ENCODE data around the gene GALK1. TPM values are rescaled to one million over a fixed set of nuclear protein-coding genes. Genes with fewer than 3 reads are reported as not detected.
A peak's percentile ranks its signal among the peaks of the same experiment; 100 is the strongest.

GALK1 gene
- total and polyA plus RNA-seq, 2 of the 13 experiments (the other 11 are each of a cell fraction or from before 2014, with no cell fraction given): 59.9 to 93.6 TPM

DNA sequence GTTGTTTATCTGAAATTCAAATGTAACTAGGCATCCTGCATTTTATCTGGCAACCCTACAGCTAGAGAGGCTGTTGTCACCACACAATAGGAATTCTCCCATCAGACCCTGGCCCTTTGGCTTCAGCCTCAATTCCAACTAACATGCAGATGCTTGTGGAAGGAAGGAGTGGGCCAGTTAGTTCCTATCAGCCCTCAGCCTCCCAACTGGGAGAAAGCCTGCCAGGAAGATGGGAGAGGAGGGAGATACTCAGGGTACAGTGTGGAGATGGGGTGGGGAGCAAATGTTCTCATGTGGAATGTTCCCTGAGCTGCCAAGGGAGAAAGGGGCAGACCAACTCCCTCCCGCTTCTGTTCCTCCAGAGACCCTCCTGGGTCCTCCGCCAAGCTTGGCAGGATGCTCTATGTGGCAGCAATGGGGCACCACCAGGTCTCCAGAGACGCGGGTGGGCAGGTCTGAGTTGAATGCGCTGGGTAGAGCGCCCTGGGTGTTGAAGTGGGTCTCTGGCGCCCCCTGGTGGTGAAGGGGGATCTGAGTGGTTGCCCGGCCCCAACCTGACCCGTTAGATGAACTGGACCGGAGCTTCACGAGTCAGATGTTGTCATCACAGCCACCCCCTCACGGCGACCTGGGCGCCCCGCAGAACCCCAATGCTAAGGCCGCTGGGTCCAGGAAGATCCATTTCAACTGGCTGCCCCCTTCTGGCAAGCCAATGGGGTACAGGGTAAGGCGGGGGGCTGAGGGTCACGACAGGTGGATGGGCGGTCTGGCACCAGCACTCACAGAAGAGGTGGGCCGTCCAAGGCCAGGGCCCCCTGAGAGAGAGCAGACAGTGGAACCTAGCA, 15.2 kb downstream of the GALK1 start (continued):
- TF ChIP-seq RFXANK (CRISPR knock-in tag; IDR thresholded peaks at IDR 0.05): no peak
- TF ChIP-seq HHEX (CRISPR knock-in tag; IDR thresholded peaks at IDR 0.05): 0 out of 2 replicates have a peak, but pooled peaks have one; percentile 20
- TF ChIP-seq ZSCAN9 (CRISPR knock-in tag; IDR thresholded peaks at IDR 0.05; ENCODE audit: borderline replicate concordance): no peak
- TF ChIP-seq ZSCAN21 (CRISPR knock-in tag; IDR thresholded peaks at IDR 0.05; ENCODE audit: borderline replicate concordance): no peak
- no peak for TF ChIP-seq ZNF17 (CRISPR knock-in tag; IDR thresholded peaks at IDR 0.05)
- no peak for TF ChIP-seq ZBTB38 (CRISPR knock-in tag; IDR thresholded peaks at IDR 0.05)
- TF ChIP-seq, protein P1, sequence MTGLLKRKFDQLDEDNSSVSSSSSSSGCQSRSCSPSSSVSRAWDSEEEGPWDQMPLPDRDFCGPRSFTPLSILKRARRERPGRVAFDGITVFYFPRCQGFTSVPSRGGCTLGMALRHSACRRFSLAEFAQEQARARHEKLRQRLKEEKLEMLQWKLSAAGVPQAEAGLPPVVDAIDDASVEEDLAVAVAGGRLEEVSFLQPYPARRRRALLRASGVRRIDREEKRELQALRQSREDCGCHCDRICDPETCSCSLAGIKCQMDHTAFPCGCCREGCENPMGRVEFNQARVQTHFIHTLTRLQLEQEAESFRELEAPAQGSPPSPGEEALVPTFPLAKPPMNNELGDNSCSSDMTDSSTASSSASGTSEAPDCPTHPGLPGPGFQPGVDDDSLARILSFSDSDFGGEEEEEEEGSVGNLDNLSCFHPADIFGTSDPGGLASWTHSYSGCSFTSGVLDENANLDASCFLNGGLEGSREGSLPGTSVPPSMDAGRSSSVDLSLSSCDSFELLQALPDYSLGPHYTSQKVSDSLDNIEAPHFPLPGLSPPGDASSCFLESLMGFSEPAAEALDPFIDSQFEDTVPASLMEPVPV (CRISPR knock-in tag; IDR thresholded peaks at IDR 0.05): no peak
- no peak for TF ChIP-seq DNMT3B (CRISPR knock-in tag; conservative IDR thresholded peaks at IDR 0.05)
- TF ChIP-seq, protein P2, sequence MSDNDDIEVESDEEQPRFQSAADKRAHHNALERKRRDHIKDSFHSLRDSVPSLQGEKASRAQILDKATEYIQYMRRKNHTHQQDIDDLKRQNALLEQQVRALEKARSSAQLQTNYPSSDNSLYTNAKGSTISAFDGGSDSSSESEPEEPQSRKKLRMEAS (IDR thresholded peaks at IDR 0.05): no peak; the same call in 1 of the 2 replicates
- TF ChIP-seq, protein P3, sequence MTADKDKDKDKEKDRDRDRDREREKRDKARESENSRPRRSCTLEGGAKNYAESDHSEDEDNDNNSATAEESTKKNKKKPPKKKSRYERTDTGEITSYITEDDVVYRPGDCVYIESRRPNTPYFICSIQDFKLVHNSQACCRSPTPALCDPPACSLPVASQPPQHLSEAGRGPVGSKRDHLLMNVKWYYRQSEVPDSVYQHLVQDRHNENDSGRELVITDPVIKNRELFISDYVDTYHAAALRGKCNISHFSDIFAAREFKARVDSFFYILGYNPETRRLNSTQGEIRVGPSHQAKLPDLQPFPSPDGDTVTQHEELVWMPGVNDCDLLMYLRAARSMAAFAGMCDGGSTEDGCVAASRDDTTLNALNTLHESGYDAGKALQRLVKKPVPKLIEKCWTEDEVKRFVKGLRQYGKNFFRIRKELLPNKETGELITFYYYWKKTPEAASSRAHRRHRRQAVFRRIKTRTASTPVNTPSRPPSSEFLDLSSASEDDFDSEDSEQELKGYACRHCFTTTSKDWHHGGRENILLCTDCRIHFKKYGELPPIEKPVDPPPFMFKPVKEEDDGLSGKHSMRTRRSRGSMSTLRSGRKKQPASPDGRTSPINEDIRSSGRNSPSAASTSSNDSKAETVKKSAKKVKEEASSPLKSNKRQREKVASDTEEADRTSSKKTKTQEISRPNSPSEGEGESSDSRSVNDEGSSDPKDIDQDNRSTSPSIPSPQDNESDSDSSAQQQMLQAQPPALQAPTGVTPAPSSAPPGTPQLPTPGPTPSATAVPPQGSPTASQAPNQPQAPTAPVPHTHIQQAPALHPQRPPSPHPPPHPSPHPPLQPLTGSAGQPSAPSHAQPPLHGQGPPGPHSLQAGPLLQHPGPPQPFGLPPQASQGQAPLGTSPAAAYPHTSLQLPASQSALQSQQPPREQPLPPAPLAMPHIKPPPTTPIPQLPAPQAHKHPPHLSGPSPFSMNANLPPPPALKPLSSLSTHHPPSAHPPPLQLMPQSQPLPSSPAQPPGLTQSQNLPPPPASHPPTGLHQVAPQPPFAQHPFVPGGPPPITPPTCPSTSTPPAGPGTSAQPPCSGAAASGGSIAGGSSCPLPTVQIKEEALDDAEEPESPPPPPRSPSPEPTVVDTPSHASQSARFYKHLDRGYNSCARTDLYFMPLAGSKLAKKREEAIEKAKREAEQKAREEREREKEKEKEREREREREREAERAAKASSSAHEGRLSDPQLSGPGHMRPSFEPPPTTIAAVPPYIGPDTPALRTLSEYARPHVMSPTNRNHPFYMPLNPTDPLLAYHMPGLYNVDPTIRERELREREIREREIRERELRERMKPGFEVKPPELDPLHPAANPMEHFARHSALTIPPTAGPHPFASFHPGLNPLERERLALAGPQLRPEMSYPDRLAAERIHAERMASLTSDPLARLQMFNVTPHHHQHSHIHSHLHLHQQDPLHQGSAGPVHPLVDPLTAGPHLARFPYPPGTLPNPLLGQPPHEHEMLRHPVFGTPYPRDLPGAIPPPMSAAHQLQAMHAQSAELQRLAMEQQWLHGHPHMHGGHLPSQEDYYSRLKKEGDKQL (CRISPR knock-in tag; IDR thresholded peaks at IDR 0.05; ENCODE audit: low read depth): no peak
- TF ChIP-seq, protein P4, sequence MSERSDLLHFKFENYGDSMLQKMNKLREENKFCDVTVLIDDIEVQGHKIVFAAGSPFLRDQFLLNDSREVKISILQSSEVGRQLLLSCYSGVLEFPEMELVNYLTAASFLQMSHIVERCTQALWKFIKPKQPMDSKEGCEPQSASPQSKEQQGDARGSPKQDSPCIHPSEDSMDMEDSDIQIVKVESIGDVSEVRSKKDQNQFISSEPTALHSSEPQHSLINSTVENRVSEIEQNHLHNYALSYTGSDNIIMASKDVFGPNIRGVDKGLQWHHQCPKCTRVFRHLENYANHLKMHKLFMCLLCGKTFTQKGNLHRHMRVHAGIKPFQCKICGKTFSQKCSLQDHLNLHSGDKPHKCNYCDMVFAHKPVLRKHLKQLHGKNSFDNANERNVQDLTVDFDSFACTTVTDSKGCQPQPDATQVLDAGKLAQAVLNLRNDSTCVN (CRISPR knock-in tag; IDR thresholded peaks at IDR 0.05; ENCODE audit: borderline replicate concordance): no peak
- no peak for TF ChIP-seq ZNF589 (CRISPR knock-in tag; conservative IDR thresholded peaks at IDR 0.05)
- TF ChIP-seq U2AF2 (IDR thresholded peaks at IDR 0.05; ENCODE audit: low read depth, low read length): no peak
- TF ChIP-seq MBD4 (IDR thresholded peaks at IDR 0.05; ENCODE audit: borderline replicate concordance, low read length): no peak
- no peak for TF ChIP-seq ZNF83 (CRISPR knock-in tag; IDR thresholded peaks at IDR 0.05; ENCODE audit: borderline replicate concordance)
- no peak for TF ChIP-seq JUND (CRISPR knock-in tag; IDR thresholded peaks at IDR 0.05)
- no peak for TF ChIP-seq KLF6 (CRISPR knock-in tag; IDR thresholded peaks at IDR 0.05)
- TF ChIP-seq SMAD3 (CRISPR knock-in tag; IDR thresholded peaks at IDR 0.05): 0 out of 2 replicates have a peak, but pooled peaks have one; percentile 15
- no peak for TF ChIP-seq JDP2 (CRISPR knock-in tag; IDR thresholded peaks at IDR 0.05; ENCODE audit: borderline replicate concordance)
- no peak for TF ChIP-seq JUNB (CRISPR knock-in tag; IDR thresholded peaks at IDR 0.05; ENCODE audit: borderline replicate concordance)
- no peak for TF ChIP-seq TBX2 (CRISPR knock-in tag; IDR thresholded peaks at IDR 0.05; ENCODE audit: borderline replicate concordance)
- no peak for TF ChIP-seq SP2 (CRISPR knock-in tag; IDR thresholded peaks at IDR 0.05)

Data from HepG2 (cell line).